Transverse colon (tissue), 4 donors: ENCODE data around the gene LRRIQ4.

Experiments
- CTCF ChIP-seq, 5 experiments: fragments of 200-600 bp in 3 of 5; fragments of 450-650 bp in 2 of 5; sonication (generic) in 3 of 5; IDR thresholded peaks; 1 replicate in 2 of 5; 2 replicates in 3 of 5; pipeline ENCODE4 v1.5.1; 2016 to 2017; ENCODE audit warnings: antibody characterized with exemption in 5 of 5, inconsistent platforms in 3 of 5, mild to moderate bottlenecking in 2 of 5, moderate library complexity in 1 of 5
- EP300 ChIP-seq: sonication (generic); formaldehyde crosslinking; IDR thresholded peaks from one replicate; pipeline ENCODE4 v1.6.1; 2017; ENCODE audit warnings: antibody characterized with exemption, low read depth
- POLR2AphosphoS5 ChIP-seq, 3 donors: sonication (generic); formaldehyde crosslinking; IDR thresholded peaks; one replicate each; pipeline ENCODE4 v1.6.1; 2016; ENCODE audit warnings: antibody characterized with exemption in 3 of 3

- TF ChIP-seq POLR2AphosphoS5 (IDR thresholded peaks at IDR 0.05) (peak in 1 of 3 donors; percentile 19), CTCF (IDR thresholded peaks at IDR 0.05) (no peak), EP300 (no peak)
Observed at GRCh38 chr3:169869484-169870220, 57.0 kb downstream of the LRRIQ4 start, which contains the start of gene LRRC31.
